ENCODE data around the gene FBXW9. TPM values are rescaled to one million over a fixed set of nuclear protein-coding genes. Genes with fewer than 3 reads are reported as not detected.
"Not testable (repeated sequence)": the region's sequence is repeated elsewhere in the genome, so short reads cannot be mapped to it uniquely, and the experiment has no call there.

Gene FBXW9
- total RNA-seq, 1 experiment from 2014 or later = 6.1 TPM

DNA sequence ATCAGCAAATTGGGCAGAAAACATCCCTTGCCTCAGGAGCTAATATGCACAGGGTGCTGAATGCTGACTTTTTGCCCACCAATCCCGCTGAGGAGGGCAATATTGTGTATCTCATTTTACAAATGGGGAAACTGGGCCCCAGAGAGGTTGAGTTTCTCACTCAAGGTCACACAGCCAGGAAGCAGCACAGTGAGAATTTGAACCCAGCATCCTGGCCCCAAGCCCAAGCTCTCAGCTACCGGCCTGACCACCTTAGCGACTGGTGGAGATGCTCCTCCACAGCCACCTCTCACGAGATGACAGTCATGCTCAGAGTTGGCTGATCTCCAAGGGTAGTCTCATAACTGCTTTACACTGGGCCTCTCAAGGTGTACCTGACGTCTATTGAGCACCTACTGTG, 3.5 kb downstream of the FBXW9 start:
- in situ Hi-C loops (cut with HindIII; ENCODE audit: low pct_unique_long_range_greater_than_20kb, low sequenced_read_pairs) = no loop called here
- DNase-seq (ENCODE audit: low read depth, low spot score) = no peak

DNA sequence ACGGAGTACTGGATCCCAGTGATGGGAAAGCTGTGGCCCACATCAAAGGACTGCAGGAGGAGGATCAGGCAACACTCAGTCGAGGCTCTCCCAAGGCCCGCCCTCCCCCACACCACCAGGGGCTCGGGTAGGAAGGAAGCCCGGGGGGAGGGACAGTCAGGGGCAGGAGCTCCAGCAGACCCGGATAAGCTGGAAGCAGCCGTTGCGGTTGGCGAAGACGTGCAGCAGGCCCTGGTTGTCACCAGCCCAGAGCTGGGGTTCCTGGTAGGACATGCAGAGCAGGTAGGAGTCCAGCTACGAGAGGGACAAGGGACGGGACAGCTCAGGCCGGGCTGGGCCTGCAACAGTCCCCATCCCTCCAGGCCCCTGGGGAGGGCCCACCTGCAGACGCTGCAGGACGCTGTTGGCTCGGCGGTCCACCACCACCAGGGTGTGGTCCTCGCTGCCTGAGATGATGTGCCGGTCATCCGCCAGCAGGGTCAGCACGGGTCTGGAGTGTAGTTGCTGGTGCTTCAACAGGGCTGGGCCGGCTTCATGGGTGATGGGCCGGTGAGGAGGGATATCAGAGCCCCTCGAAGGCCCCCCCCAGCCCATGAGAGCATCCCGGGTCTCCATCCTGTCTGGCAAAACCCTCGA, 6.7 kb downstream of the FBXW9 start:
- DNase-seq (ENCODE audit: low read depth, low spot score) = no peak
- in situ Hi-C loops (cut with HindIII; ENCODE audit: low pct_unique_long_range_greater_than_20kb, low sequenced_read_pairs) = no loop called here

DNA sequence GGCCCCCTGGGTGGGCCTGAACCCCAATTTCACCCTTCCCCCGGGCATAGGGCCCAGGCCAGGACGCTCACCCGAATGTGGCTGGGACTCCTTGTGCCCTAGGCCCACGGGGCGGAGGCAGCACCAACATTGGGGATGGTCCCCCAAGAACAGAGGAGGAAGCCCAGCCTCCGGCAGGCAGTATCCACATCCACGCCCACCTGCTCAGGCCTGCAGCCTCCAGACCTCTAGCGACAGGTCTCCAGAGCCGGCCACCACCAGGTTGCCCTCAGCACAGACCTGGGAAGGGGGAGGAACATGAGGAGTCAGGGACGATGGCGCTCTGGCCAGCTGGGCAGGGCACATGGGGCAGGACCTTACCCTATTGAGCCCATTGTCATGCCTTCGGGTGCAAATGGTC, 7.4 kb downstream of the FBXW9 start:
- no peak for DNase-seq (ENCODE audit: low read depth, low spot score)
- in situ Hi-C loops (cut with HindIII; ENCODE audit: low pct_unique_long_range_greater_than_20kb, low sequenced_read_pairs) = no loop called here

DNA sequence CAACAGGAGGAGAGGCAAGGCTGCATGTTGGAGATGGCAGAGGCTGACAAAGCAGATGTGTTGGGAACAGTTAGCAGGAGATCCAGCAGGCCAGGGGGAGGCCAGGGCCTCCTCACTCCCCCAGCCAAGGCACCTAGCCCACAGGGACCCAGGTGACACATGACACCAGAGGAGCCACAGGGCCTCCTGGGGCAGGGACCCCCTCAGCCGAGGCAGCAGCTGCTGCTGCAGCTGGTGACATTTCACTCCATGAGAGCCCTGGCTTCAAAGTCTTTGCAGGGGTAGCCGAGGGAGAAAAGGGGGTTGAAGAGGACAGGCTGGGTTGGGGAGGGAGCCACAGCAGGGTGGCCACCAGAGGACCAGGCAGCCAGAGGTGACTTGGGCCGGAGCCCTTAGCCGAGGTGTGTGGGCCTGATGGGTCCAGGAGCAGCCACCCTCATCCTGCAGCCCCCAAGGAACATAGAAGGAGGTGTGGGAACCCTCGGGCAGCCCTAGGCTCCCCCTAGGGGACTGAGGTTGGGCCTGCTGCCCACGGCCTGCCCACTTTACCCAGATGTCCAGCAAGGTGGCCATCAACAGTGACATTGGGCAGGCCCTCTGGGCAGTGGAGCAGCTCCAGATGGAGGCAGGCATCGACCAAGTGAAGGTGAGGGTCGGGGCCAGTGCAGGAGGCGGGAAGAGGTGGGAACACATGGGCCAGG, 8.8 kb downstream of the FBXW9 start, which contains the start of gene GNG14:
GNG14 (plus strand) TSS at position 503 of the 701 bp plus-strand sequence; CDS start at position 554, 51 bp downstream.
- DNase-seq (ENCODE audit: low read depth, low spot score) = no peak
- in situ Hi-C loops (cut with HindIII; ENCODE audit: low pct_unique_long_range_greater_than_20kb, low sequenced_read_pairs) = no loop called here

DNA sequence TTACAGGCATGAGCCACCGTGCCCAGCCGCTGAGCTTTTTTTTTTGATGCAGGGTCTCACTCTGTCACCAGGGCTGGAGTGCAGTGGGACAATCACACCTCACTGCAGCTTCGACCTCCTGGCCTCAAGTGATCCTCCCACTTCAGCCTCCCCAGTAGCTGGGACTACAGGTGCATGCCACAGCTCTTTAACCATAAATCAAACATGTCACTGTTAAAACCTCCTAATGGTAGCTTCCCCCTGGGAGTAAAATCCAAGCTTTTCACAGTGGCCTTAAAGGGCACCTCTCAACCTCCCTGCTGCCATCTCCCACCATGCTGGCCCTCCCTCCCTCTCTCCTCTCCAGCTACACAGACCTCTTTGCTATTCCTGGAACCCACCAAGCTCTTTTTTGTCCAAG, 10.6 kb downstream of the FBXW9 start:
- DNase-seq (ENCODE audit: low read depth, low spot score) = no peak
- in situ Hi-C loops (cut with HindIII; ENCODE audit: low pct_unique_long_range_greater_than_20kb, low sequenced_read_pairs) = no loop called here

DNA sequence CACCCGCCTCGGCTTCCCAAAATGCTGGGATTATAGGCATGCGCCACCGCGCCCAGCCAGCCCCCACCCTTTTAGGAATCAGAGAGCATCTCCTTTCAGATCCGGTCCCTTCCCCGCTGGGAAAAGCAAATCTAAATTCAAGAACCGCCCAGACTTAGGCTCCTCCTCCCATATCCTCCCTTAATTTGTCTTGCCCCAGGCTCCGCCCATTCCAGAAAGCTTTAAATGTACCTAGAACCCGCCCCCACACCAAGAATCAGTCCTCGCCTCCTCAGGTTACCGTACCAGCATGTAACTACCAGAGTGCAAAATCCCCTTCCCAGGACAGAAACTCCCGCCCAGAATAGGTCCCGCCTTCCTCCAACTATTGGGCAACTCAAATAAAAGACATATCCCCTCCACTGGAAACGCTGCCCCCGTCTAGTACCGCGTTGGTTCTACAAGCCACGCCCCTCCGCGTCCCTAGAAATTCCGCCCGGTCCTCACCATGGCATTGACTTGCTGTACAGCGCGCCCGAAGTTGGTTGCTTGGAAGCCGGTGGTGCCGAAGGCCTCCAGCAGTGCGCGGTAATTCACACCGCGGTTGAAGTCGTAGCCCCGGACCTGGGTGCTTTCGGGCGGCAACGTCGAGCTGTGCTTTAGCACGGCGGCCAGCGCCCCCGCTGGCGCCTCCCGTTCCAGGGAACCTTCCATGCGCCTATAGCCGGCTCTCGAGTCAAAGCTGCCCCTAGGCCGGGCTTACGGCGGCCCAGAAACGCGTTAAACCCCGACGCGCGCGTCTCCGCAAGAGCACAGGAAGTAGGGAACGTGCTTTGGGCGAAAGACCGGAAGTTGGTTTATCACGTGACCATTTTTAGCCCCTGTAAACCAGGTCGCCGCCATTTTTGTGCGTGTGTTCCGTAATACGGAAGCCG, 15.1 kb downstream of the FBXW9 start, which contains the start of gene DHPS:
DHPS (minus strand) TSS at position 807 of the 914 bp plus-strand sequence; CDS start at position 693, 114 bp downstream.
- in situ Hi-C loops (cut with HindIII; ENCODE audit: low pct_unique_long_range_greater_than_20kb, low sequenced_read_pairs) = no loop called here

DNA sequence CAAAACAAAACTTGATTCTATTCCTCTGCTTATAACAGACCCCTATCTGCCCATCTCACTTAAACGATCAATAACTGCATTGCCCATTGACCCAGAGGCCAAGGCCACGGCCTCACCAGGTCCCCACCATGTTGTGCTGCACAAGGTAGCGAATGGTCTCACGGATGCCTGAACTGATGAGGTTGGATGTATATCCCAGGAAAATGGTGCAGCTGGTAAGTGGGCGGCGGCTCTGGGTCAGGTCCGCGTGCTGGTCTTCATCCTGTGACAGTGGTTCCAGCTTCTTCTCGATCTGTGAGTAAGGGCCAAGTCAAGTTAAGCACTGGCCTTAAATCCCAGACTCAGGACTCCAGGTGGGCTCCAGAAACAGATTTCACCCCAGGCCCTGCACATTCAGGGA, 16.4 kb downstream of the FBXW9 start:
- in situ Hi-C loops (cut with HindIII; ENCODE audit: low pct_unique_long_range_greater_than_20kb, low sequenced_read_pairs) = no loop called here
- DNase-seq (ENCODE audit: low read depth, low spot score) = no peak

More for the DNA sequence above, 15.1 kb downstream of the FBXW9 start, which contains the start of gene DHPS:
- DNase-seq (ENCODE audit: low read depth, low spot score) = peak; percentile 96

DNA sequence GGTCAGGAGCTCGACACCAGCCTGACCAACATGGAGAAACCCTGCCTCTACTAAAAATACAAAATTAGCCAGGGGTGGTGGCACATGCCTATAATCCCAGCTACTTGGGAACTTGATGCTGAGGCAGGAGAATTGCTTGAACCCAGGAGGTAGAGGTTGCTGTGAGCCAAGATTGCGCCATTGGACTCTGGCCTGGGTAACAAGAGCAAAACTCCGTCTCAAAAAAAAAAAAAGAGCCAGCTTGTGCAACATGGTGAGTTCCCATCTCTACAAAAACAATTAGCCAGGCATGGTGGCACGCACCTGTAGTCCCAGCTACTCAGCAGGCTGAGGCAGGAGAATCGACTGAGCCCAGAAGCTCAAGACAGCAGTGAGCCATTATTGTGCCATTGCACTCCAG, 18.4 kb downstream of the FBXW9 start:
- DNase-seq (ENCODE audit: low read depth, low spot score); in situ Hi-C loops (cut with HindIII; ENCODE audit: low pct_unique_long_range_greater_than_20kb, low sequenced_read_pairs): not testable (repeated sequence)

DNA sequence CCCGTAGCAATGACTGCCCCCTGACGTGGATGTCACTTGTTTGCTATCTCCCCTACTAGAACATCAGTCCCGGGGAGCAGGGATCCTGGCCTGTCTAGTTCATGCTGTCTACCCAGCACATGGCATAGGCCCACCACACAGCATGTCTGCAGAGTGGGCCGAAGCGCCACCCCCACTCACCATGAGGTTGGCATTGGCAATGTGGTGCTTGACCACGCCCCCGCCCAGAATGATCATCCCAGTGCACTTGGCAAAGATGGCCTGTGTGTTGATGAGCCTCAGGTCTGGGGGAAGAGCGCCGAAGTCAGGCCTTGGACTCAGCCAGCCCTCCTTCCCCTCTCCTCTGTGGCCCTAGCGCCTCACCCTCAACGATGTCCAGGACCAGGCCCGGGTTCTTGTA, 19.5 kb downstream of the FBXW9 start:
- in situ Hi-C loops (cut with HindIII; ENCODE audit: low pct_unique_long_range_greater_than_20kb, low sequenced_read_pairs) = no loop called here
- no peak for DNase-seq (ENCODE audit: low read depth, low spot score)

DNA sequence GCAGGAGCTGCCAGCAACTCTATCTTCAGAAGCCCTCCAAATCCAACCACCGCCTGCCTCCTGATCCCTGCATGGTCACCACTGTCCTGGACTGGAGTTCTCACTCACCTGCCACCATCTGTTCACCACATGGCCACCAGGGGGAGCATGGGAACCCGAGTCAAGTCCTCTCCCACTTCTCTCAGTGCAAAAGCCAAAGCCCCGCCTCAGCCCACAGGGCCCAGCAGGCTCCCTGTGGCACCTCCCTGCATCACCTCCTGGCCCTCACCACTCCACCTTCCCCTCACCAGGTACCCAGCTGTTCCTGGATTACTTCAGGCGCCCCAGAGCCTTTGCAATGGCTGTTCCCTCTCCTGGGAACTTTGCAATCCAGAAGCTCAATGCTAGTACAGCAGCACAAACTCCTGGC, 20.0 kb downstream of the FBXW9 start:
- DNase-seq (ENCODE audit: low read depth, low spot score) = peak; percentile 83
- in situ Hi-C loops (cut with HindIII; ENCODE audit: low pct_unique_long_range_greater_than_20kb, low sequenced_read_pairs) = no loop called here

DNA sequence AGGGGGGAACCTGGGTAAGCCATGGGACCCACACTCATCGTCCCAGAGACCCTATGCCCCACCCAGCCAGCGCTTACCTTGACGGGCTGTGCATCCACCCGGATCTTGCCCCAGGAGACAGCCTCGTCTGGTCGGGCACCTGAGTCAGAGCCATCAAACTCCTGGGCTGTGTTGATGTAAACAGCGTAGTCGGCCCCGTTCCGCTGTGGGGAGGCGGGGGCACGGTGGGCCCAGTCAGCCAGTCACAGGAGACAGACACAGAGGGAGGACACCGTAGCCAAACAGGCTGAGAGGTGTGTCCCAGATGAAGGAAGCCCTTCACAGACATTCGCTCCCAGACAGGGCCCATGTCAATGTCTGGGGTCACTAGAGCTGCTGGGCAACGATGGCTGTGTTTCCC, 20.5 kb downstream of the FBXW9 start:
- DNase-seq (ENCODE audit: low read depth, low spot score) = no peak
- in situ Hi-C loops (cut with HindIII; ENCODE audit: low pct_unique_long_range_greater_than_20kb, low sequenced_read_pairs) = no loop called here

DNA sequence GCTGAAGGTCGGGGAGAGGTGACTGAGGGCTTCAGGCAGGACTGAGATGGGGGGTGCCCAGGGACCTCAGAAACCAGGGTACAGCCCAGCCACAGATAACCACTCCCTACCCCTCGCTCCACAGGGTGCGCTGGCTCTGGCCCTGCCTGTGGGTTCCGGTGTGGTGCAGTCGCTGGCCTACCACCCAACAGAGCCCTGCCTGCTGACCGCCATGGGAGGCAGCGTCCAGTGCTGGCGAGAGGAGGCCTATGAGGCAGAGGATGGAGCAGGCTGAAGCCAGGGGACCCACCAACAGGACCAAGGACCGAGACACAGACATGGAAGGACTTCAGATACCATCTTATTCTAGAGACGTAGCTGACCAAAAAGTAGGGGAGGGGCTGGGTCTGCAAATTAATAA, 21.0 kb downstream of the FBXW9 start:
- in situ Hi-C loops (cut with HindIII; ENCODE audit: low pct_unique_long_range_greater_than_20kb, low sequenced_read_pairs) = no loop called here

DNA sequence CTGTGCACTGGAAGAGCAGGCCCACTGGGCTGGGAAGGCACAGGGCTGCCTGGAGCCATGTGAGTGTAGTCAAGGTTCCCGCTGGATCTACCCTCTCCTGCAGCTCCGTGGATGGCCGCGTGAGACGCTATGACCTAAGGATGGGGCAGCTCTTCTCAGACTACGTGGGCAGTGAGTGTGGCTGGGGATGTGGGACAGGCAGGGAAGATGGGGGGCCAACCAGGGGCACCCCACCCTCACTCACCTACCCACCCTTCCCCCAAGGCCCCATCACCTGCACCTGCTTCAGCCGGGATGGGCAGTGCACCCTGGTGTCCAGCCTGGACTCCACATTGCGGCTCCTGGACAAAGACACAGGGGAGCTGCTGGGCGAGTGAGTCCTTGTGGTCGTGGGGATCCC, 23.7 kb downstream of the FBXW9 start:
- peak; percentile 50 for DNase-seq (ENCODE audit: low read depth, low spot score)
- in situ Hi-C loops (cut with HindIII; ENCODE audit: low pct_unique_long_range_greater_than_20kb, low sequenced_read_pairs) = no loop called here

More for the DNA sequence above, 21.0 kb downstream of the FBXW9 start:
- no peak for DNase-seq (ENCODE audit: low read depth, low spot score)

DNA sequence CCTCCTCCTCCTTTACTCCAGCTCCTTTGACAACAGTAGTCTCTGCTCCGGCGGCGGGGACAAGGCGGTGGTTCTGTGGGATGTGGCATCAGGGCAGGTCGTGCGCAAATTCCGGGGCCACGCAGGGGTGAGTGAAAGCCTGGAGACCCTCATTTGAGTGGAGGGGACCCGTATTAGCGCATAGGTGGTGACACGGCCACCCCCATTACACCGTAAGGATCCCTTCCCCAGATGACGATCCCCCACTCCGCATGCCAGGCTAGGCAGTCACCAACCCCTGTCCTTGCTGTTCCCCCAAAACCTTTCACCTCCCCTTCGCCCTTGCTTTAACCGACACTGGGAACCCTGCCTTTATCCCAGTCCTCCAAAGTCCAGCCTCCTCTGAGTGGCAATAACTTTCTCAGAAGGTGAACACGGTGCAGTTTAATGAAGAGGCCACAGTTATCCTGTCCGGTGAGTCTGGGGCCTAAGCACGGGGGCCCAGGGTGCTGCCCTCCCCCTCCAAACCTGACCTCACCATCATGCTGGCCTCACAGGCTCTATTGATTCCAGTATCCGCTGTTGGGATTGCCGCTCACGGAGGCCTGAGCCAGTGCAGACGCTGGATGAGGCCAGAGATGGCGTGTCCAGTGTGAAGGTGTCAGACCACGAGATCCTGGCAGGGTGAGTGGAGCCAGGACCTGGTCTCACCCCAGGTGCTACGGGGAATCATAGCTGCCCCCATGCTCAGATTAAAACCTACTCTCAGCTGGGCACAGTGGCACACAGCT, 26.1 kb downstream of the FBXW9 start:
- in situ Hi-C loops (cut with HindIII; ENCODE audit: low pct_unique_long_range_greater_than_20kb, low sequenced_read_pairs) = no loop called here

DNA sequence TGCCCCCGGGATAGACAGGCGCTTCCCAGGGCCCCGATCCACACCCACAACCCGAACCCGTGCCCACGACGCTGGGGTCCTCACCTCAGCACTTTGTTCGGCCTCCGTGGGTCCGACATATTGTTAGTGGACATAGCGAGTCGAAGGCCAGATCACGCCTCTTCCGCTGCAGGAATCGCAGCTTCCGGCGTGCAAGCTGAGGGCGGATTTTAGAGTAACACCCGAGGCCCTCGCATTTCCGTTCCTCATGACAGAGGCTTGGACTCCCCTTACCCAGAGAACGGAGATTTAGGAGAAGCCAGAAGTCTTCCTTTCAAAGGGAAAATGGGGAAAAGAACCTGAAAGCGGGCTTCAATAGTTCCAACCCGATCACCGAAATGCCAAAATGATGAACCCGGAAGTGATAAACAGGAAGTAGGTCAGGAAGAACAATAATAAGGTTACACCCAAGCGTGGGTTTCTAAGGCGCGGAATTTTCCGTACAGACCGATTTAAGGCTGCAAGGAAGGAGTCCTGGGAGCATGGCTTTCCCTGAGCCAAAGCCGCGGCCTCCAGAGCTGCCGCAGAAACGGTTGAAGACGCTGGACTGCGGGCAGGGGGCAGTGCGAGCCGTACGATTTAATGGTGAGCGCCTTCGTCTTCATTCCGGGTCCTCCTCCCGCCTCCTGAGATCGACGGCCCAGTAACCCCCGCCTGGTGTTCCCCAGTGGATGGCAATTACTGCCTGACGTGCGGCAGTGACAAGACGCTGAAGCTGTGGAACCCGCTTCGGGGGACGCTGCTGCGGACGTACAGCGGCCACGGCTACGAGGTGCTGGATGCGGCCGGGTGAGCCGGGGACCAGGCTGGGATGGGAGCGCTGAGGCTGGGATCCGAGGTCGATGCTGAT, 26.9 kb downstream of the FBXW9 start:
- in situ Hi-C loops (cut with HindIII; ENCODE audit: low pct_unique_long_range_greater_than_20kb, low sequenced_read_pairs) = no loop called here
- DNase-seq (ENCODE audit: low read depth, low spot score) = peak; percentile 72

More for the DNA sequence above, 26.1 kb downstream of the FBXW9 start:
- no peak for DNase-seq (ENCODE audit: low read depth, low spot score)

DNA sequence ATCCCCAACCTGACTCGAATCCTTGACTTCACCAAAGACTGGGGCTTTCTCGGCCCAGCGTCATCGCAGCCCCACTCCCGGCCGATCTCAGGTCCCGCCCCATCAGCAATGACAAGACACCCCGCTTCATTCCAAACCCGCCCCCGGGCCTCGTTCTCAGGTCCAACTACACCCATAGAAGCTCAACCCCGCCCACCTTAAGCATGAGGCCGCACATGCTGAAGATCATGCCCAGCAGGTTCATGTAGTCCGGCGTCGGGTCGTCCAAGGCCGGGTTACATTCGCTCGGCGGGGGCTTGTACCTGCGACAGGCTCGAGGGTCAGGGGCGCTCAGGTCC, 27.5 kb downstream of the FBXW9 start:
- in situ Hi-C loops (cut with HindIII; ENCODE audit: low pct_unique_long_range_greater_than_20kb, low sequenced_read_pairs) = no loop called here
- no peak for DNase-seq (ENCODE audit: low read depth, low spot score)

DNA sequence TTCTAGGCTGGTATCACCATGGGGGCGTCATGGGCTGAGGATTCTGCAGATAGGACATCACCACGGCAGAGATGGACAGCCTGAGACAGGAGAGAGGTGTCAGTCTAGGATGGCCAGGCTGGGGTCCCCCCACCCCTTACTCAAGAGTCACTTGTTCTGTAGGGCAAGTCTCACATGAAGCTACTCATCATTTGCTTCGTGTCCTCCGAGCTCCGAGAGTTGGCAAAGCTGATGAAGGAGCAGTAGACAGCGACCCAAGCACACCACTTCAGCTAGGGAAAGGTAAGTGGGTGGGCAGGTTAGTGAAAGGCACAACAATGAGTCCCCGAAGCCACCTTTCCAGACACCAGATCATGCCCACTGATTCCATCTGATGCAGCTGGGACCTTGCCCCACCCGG, 28.1 kb downstream of the FBXW9 start:
- in situ Hi-C loops (cut with HindIII; ENCODE audit: low pct_unique_long_range_greater_than_20kb, low sequenced_read_pairs) = no loop called here

More for the DNA sequence above, 28.1 kb downstream of the FBXW9 start:
- no peak for DNase-seq (ENCODE audit: low read depth, low spot score)
